Neutrophil (primary cell): ENCODE results near the gene QSER1.

Source experiments
- H3K27ac ChIP-seq: fragments of 200-600 bp; sonication (generic); 2 replicates; pipeline ENCODE4 v1.5.1; 2016; ENCODE audit warnings: mild to moderate bottlenecking, moderate library complexity
- H3K27me3 ChIP-seq: fragments of 200-600 bp; sonication (generic); 2 replicates; pipeline ENCODE4 v1.6.0; 2016; ENCODE audit warnings: mild to moderate bottlenecking
- H3K36me3 ChIP-seq: fragments of 200-600 bp; sonication (generic); 2 replicates; pipeline ENCODE4 v1.5.1; 2017
- H3K4me1 ChIP-seq, 2 experiments: fragments of 200-600 bp in 1 of 2; sonication (generic) in 1 of 2; 1 replicate in 1 of 2; 2 replicates in 1 of 2; pipeline versions ENCODE4 v1.5.1 to v1.6.1; 2013 to 2016; ENCODE audit warnings: low read depth in 1 of 2, low read length in 1 of 2, mild to moderate bottlenecking in 1 of 2, moderate library complexity in 1 of 2; ENCODE audit not compliant: control insufficient read depth in 1 of 2, insufficient read depth in 1 of 2
- H3K4me3 ChIP-seq, 2 experiments: fragments of 200-600 bp in 1 of 2; sonication (generic) in 1 of 2; 1 replicate in 1 of 2; 2 replicates in 1 of 2; pipeline ENCODE4 v1.5.1; 2013 to 2016; ENCODE audit warnings: low read depth in 1 of 2, low read length in 1 of 2, mild to moderate bottlenecking in 1 of 2, moderate library complexity in 1 of 2
- H3K9me3 ChIP-seq: fragments of 200-600 bp; sonication (generic); 2 replicates; pipeline ENCODE4 v1.5.1; 2016
- CTCF ChIP-seq: fragments of 200-600 bp; sonication (generic); IDR thresholded peaks from 2 replicates; pipeline ENCODE4 v1.5.1; 2016; ENCODE audit warnings: antibody characterized with exemption

Gene QSER1

GRCh38 chr11:33018840-33019239 is 126.2 kb downstream of the QSER1 start:
- no peak overlapping the region for H3K4me3 ChIP-seq
- H3K4me1 ChIP-seq, result peaks cover 8 to 15% of the 10 kb centered on the region in 2 experiments
- peaks cover 37% of the 10 kb centered on the region for H3K27me3 ChIP-seq
- H3K27ac ChIP-seq, result no peak overlapping the region
- H3K36me3 ChIP-seq, result no peaks in the 10 kb centered on the region
- no peak for TF ChIP-seq CTCF
- H3K9me3 ChIP-seq, result no peaks in the 10 kb centered on the region

- Histone ChIP-seq H3K36me3 (no peaks in the 10 kb centered on the region), H3K4me1 (peaks cover 3 to 4% of the 10 kb centered on the region in 2 experiments), H3K27ac (no peak overlapping the region), H3K27me3 (peaks cover 11% of the 10 kb centered on the region), H3K9me3 (no peaks in the 10 kb centered on the region), H3K4me3 (no peak overlapping the region)
- no peak for TF ChIP-seq CTCF
Measured at GRCh38 chr11:33021501-33021900, 128.9 kb downstream of the QSER1 start.

- H3K27me3 ChIP-seq, result peaks cover 7% of the 10 kb centered on the region
Measured at GRCh38 chr11:33021937-33022336, 129.3 kb downstream of the QSER1 start.

GRCh38 chr11:33025339-33025722 is 132.7 kb downstream of the QSER1 start:
- no peaks in the 10 kb centered on the region for H3K27me3 ChIP-seq
- no peak overlapping the region for H3K27ac ChIP-seq
- H3K4me1 ChIP-seq, result no peaks in the 10 kb centered on the region
- no peaks in the 10 kb centered on the region for H3K9me3 ChIP-seq
- no peak for TF ChIP-seq CTCF
- no peak overlapping the region for H3K4me3 ChIP-seq
- H3K36me3 ChIP-seq, result no peaks in the 10 kb centered on the region

More at GRCh38 chr11:33021937-33022336, 129.3 kb downstream of the QSER1 start:
- no peak for TF ChIP-seq CTCF
- no peak overlapping the region for H3K27ac ChIP-seq
- no peaks in the 10 kb centered on the region for H3K4me1 ChIP-seq
- H3K36me3 ChIP-seq, result no peaks in the 10 kb centered on the region
- H3K4me3 ChIP-seq, result no peak overlapping the region
- no peaks in the 10 kb centered on the region for H3K9me3 ChIP-seq

- no peaks in the 10 kb centered on the region for H3K9me3 ChIP-seq
- no peaks in the 10 kb centered on the region for H3K27me3 ChIP-seq
- H3K4me1 ChIP-seq, result no peaks in the 10 kb centered on the region
- no peak for TF ChIP-seq CTCF
- H3K4me3 ChIP-seq, result no peak overlapping the region
- no peaks in the 10 kb centered on the region for H3K36me3 ChIP-seq
- no peak overlapping the region for H3K27ac ChIP-seq
Measured at GRCh38 chr11:33027233-33027632, 134.6 kb downstream of the QSER1 start.
